ENCODE results near the gene LOX. TPM values are rescaled to one million over a fixed set of nuclear protein-coding genes. Genes with fewer than 3 reads are reported as not detected.

The LOX gene
- total and polyA plus RNA-seq, 8 donors = 23.2 to 59.1 (median 26.5) TPM

DNA sequence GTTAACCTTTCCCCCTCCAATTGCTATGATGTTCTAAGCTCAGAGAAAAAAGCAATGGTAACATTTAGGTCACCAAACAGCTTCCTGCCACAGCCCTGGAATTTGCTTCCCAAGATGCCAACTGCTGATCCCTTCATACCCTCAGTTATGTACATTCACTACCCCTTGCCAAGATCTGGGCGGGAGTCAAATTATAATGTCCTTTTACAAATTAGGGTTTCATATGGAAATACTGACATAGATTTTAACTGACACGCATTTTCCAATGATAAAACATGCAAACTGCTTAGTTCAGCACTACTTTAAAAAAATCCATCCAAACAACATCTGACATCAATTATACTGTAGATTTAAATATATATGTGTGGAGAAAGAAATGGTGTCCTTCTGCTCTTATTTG is 5.0 kb downstream of the LOX start:
- Histone ChIP-seq H3K4me1 (peaks cover 0 to 18% of the 10 kb centered on the region in 2 donors), H3K36me3 (no peaks in the 10 kb centered on the region), H3K4me3 (no peak overlapping the region), H3K9me3 (no peaks in the 10 kb centered on the region), H3K27ac (no peak overlapping the region), H3K27me3 (peaks cover 5 to 22% of the 10 kb centered on the region in 2 donors)
- no peak for DNase-seq
- TF ChIP-seq, protein P1, sequence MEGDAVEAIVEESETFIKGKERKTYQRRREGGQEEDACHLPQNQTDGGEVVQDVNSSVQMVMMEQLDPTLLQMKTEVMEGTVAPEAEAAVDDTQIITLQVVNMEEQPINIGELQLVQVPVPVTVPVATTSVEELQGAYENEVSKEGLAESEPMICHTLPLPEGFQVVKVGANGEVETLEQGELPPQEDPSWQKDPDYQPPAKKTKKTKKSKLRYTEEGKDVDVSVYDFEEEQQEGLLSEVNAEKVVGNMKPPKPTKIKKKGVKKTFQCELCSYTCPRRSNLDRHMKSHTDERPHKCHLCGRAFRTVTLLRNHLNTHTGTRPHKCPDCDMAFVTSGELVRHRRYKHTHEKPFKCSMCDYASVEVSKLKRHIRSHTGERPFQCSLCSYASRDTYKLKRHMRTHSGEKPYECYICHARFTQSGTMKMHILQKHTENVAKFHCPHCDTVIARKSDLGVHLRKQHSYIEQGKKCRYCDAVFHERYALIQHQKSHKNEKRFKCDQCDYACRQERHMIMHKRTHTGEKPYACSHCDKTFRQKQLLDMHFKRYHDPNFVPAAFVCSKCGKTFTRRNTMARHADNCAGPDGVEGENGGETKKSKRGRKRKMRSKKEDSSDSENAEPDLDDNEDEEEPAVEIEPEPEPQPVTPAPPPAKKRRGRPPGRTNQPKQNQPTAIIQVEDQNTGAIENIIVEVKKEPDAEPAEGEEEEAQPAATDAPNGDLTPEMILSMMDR (IDR thresholded peaks at IDR 0.05) = no peak
- intact Hi-C loops (cut with DNase I) = loop anchor here in 1 of 2 donors (10.0 kb wide), 1 partner anchor 108 kb away; the partner anchor contains the start of gene SRFBP1
- ATAC-seq = no peak

DNA sequence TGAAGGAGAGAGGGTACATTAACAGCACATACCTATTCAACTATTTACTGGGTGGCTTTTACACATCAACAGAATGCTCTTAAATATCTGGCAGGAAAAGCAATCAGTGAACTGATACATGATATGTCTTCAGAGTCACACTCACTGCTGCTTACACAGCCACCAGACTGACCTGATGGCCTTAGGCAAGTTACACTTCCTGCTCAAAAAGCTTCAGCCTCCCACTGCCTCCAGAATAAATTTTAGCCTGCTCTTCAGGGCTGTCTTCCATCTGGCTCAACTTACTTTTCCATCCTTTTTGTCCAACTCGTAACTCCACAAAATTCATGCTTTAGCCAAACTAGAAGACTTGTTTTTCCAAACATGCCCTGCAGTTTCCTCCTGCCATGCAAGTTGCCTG is 10.7 kb downstream of the LOX start:
- H3K9me3 ChIP-seq = no peaks in the 10 kb centered on the region
- H3K27me3 ChIP-seq = no peaks in the 10 kb centered on the region
- H3K4me1 ChIP-seq = no peaks in the 10 kb centered on the region
- no peaks in the 10 kb centered on the region for H3K36me3 ChIP-seq
- H3K27ac ChIP-seq = no peak overlapping the region
- ATAC-seq (no peak), DNase-seq (no peak)
- no peak overlapping the region for H3K4me3 ChIP-seq
- intact Hi-C loops (cut with DNase I) = no loop called here
- TF ChIP-seq, protein P1 (IDR thresholded peaks at IDR 0.05) = no peak

DNA sequence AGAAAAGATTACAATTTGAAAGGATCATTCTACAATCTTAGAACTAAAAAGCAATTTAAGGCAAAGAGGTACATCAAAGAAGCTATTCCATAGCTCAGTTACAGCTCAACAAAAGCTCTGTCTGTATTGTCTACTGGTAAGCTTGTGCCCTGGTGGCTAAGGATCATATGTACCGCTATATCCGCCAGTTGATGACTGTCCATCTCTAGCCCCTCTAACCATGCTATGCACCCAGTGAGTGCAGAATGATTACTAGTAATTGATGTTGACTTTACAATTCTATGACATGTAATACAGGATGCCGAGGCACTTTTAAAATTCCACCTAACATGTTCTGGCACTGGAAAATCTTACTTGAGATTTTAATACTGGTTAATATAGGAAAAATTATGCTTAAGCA is 13.1 kb downstream of the LOX start:
- H3K36me3 ChIP-seq = no peaks in the 10 kb centered on the region
- intact Hi-C loops (cut with DNase I) = no loop called here
- no peak overlapping the region for H3K27ac ChIP-seq
- no peak overlapping the region for H3K4me3 ChIP-seq
- no peaks in the 10 kb centered on the region for H3K9me3 ChIP-seq
- ATAC-seq = no peak
- H3K27me3 ChIP-seq = no peaks in the 10 kb centered on the region
- TF ChIP-seq, protein P1 (IDR thresholded peaks at IDR 0.05) = no peak
- no peaks in the 10 kb centered on the region for H3K4me1 ChIP-seq
- no peak for DNase-seq

DNA sequence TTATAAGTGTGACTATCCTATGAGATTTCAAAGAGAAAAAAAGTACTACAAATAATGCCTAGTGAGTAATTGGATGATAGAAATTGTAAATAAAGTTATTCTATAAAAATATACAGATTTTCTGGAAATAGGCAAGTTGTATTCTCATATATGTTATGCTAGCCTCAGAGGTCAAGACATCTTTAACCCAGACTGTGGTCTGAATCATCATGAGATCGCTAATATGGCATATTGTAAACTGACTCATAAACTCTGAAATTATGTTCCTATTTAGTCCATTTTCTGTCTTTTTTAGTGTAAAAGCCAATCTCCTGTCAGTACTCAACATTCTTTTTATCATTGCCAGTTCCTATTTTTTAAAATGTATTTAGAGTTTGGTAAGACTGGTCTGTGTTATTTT is 14.2 kb downstream of the LOX start:
- ATAC-seq (no peak), DNase-seq (no peak)
- no peaks in the 10 kb centered on the region for H3K27me3 ChIP-seq
- H3K9me3 ChIP-seq = no peaks in the 10 kb centered on the region
- H3K36me3 ChIP-seq = no peaks in the 10 kb centered on the region
- TF ChIP-seq, protein P1 (IDR thresholded peaks at IDR 0.05) = no peak
- intact Hi-C loops (cut with DNase I) = no loop called here
- H3K4me3 ChIP-seq = no peak overlapping the region
- H3K27ac ChIP-seq = no peak overlapping the region
- no peaks in the 10 kb centered on the region for H3K4me1 ChIP-seq

DNA sequence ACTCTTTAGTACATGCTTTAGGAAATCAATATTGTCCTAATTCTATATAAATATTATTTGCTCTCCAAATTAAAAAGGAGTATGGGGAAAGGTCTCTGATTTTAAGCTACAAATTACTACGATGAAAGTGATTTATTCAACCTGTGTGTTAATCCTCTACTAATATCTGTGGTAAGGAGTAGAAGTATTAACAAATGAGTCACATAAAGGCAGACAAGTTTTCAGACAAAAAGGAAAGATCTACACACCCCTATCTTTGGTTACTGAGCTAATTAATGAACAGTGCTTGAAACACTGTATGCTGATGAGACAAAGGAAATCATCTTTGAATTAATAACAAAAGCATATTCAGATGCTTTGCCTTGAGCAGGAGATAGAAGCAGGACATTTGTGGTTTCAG is 15.9 kb downstream of the LOX start:
- Histone ChIP-seq H3K4me3 (no peak overlapping the region), H3K9me3 (no peaks in the 10 kb centered on the region), H3K4me1 (no peaks in the 10 kb centered on the region), H3K27me3 (no peaks in the 10 kb centered on the region), H3K27ac (no peak overlapping the region), H3K36me3 (no peaks in the 10 kb centered on the region)
- intact Hi-C loops (cut with DNase I) = no loop called here
- TF ChIP-seq, protein P1 (IDR thresholded peaks at IDR 0.05) = no peak
- ATAC-seq = no peak
- no peak for DNase-seq

All from left lung (tissue), 10 donors.